NB4 (cell line): ENCODE results near the gene RGS17.

ENCODE experiments used
- POLR2A ChIP-seq: IDR thresholded peaks from 2 replicates; pipeline ENCODE4 v1.6.1; 2011; ENCODE audit warnings: mild to moderate bottlenecking; ENCODE audit not compliant: insufficient read length; ENCODE audit errors: extremely low read depth
- TF ChIP-seq, protein P1 (sequence below): IDR thresholded peaks from one replicate; pipeline ENCODE4 v1.5.1; 2012; ENCODE audit warnings: low read depth, low read length

DNA sequence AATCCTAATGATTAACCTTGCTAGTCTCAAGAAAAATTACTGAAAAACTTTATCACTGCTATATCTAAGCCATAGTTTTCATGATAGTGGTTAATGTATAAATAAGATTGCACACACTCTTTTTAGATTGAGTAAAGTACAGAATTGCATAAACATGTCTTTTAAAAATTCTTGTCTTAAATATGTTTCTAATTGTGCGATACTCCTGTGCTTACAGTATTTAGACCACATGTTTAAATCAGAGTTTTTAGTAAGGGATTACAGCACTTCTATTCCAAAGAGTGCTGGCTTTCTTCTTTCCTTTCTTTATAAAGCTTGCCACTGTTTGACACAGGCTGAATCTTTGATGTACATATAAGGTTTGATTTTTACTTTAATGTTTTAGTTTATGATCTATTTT is 36.8 kb upstream of the RGS17 start:
- no peak for TF ChIP-seq POLR2A
- TF ChIP-seq, protein P1, sequence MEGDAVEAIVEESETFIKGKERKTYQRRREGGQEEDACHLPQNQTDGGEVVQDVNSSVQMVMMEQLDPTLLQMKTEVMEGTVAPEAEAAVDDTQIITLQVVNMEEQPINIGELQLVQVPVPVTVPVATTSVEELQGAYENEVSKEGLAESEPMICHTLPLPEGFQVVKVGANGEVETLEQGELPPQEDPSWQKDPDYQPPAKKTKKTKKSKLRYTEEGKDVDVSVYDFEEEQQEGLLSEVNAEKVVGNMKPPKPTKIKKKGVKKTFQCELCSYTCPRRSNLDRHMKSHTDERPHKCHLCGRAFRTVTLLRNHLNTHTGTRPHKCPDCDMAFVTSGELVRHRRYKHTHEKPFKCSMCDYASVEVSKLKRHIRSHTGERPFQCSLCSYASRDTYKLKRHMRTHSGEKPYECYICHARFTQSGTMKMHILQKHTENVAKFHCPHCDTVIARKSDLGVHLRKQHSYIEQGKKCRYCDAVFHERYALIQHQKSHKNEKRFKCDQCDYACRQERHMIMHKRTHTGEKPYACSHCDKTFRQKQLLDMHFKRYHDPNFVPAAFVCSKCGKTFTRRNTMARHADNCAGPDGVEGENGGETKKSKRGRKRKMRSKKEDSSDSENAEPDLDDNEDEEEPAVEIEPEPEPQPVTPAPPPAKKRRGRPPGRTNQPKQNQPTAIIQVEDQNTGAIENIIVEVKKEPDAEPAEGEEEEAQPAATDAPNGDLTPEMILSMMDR: no peak
